HEK293T (cell line): ENCODE measurements around the gene DNAJC25.

Source experiments
- ARNT ChIP-seq: fragments of 450-650 bp; IDR thresholded peaks from 2 replicates; pipeline ENCODE4 v1.6.1; 2017; ENCODE audit warnings: mild to moderate bottlenecking
- BHLHE40 ChIP-seq: fragments of 450-650 bp; IDR thresholded peaks from 2 replicates; pipeline ENCODE4 v1.6.1; 2016; ENCODE audit warnings: mild to moderate bottlenecking, moderate library complexity, borderline replicate concordance
- ELF4 ChIP-seq: fragments of 450-650 bp; IDR thresholded peaks from 2 replicates; pipeline ENCODE4 v1.6.1; 2017; ENCODE audit warnings: antibody characterized with exemption
- FOXK2 ChIP-seq: fragments of 450-650 bp; IDR thresholded peaks from 2 replicates; pipeline ENCODE4 v1.6.1; 2016; ENCODE audit warnings: mild to moderate bottlenecking
- HDGF ChIP-seq: fragments of 450-650 bp; IDR thresholded peaks from 2 replicates; pipeline ENCODE4 v1.6.1; 2017; ENCODE audit warnings: antibody characterized with exemption, borderline replicate concordance
- TF ChIP-seq, protein P1 (sequence below): fragments of 450-650 bp; IDR thresholded peaks from 2 replicates; pipeline ENCODE4 v1.6.1; 2016

DNA sequence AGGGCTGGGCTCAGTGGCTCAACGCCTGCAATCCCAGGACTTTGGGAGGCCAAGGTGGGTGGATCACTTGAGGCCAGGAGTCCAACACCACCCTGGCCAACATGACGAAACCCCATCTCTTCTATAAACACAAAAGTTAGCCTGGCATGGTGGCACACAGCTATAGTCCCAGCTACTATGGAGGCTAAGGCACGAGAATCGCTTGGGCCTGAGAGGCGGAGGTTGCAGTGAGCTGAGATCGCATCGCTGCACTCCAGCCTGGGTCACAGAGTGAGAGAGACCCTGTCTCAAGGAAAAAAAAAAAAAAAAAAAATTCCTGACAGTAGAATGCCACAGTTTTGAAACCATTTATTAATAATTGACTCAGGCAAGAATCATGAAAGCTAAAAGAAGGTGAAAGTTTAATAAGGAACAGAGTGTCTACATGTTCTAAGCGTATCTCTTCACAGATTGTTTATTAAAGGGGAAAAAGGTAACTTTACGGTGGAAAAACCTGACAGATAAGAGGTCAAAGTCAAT is 26.0 kb upstream of the DNAJC25 start:
- TF ChIP-seq ARNT (no peak), ELF4 (no peak), HDGF (no peak), FOXK2 (no peak), BHLHE40 (no peak)
- TF ChIP-seq, protein P1, sequence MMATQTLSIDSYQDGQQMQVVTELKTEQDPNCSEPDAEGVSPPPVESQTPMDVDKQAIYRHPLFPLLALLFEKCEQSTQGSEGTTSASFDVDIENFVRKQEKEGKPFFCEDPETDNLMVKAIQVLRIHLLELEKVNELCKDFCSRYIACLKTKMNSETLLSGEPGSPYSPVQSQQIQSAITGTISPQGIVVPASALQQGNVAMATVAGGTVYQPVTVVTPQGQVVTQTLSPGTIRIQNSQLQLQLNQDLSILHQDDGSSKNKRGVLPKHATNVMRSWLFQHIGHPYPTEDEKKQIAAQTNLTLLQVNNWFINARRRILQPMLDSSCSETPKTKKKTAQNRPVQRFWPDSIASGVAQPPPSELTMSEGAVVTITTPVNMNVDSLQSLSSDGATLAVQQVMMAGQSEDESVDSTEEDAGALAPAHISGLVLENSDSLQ, result no peak
